ENCODE measurements around the gene TIGIT.
"Not testable (repeated sequence)": the region's sequence is repeated elsewhere in the genome, so short reads cannot be mapped to it uniquely, and the experiment has no call there.

TIGIT gene

DNA sequence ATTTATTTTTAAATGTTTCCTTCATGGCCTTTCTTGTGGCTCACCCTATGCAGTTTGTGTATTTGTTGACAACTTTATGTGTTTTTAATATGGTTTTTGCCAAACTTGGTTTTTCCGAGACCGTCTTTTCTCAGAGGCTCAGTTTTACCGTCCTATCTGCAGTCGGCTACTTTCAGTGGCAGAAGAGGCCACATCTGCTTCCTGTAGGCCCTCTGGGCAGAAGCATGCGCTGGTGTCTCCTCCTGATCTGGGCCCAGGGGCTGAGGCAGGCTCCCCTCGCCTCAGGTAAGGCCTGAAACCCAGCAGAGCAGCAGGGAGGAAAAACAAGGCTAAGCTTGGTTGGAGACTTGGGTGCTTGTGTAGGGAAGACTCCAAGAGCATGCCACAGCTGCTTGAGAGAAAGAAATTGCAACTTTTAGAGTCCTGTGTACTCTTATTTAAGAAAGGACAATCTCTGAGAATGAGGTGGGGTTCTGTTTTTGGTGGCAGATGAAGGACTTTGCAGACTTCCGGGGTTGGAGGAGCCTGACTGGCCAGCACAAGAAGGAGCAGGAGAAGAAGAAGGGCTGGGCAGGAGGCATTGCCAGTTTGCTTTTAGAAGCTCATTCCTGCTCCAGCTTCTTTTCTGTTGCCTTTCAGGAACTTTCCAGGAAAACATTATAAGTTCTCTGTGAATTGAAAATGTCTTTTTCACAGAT, at the start of gene TIGIT:
TSS of gene TIGIT (plus strand) at position 191 of the 698 bp plus-strand sequence. CDS start at position 225, 34 bp downstream.
- peaks cover 12% of the 10 kb centered on the region for H3K4me1 Mint-ChIP-seq (ENCODE audit: low read depth)
- H3K27me3 Mint-ChIP-seq = no peaks in the 10 kb centered on the region
- intact Hi-C loops (cut with micrococcal nuclease) = loop anchor here (5.0 kb wide), 2 partner anchors 123 to 1398 kb away; no protein-coding TSS in a partner anchor
- H3K27ac Mint-ChIP-seq = no peak within 1 kb of the TSS
- H3K4me3 Mint-ChIP-seq = no peak within 1 kb of the TSS
- no peaks in the 10 kb centered on the region for H3K9me3 Mint-ChIP-seq
- H3K36me3 Mint-ChIP-seq (ENCODE audit: low read depth) = no peaks in the 10 kb centered on the region

DNA sequence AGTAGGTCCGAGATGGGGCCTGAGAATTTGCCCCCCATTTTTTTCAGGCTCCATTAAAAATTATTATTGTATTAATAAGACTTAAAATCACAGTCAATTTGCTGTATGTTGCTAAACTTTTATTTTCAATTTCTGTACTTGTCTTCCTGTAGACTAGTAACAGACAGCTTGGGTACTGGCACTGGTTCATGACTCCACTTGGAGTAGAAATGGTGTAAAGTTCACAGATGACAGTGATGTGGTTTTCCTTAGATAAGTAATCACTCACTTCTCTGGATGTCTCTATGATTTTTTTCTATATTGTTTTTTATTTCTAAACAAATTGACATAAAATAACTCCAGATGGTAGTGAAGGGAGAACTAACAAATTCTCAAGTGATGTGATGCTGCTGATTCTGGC, 40.9 kb upstream of the TIGIT start:
- Mint-ChIP-seq H3K36me3 (ENCODE audit: low read depth) (no peaks in the 10 kb centered on the region), H3K27ac (no peak overlapping the region)

DNA sequence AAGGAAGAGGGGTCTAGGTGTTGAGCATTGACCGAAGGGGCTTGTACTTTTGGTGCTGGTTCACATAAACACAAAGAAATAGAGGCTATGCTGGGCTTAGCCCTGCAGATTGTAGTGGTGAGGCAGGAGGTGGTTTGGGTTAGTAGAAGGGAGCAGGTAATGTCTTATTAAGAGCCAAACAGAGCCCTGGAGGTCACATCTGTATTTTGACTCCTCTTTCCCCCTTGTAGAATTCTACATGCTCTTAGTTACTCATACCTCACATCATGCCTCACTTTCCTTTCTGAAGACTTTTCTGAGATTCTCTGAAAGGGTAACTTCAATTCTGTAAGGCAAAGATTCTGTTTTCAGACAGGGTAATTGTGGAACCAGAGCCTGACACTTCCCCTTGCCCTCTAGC, 40.3 kb upstream of the TIGIT start:
- no peak overlapping the region for H3K27ac Mint-ChIP-seq

More for the DNA sequence above, 40.9 kb upstream of the TIGIT start:
- intact Hi-C loops (cut with micrococcal nuclease) = no loop called here
- peaks cover under 1% of the 10 kb centered on the region for H3K9me3 Mint-ChIP-seq
- H3K4me1 Mint-ChIP-seq (ENCODE audit: low read depth) = no peaks in the 10 kb centered on the region
- H3K27me3 Mint-ChIP-seq = no peaks in the 10 kb centered on the region
- no peak overlapping the region for H3K4me3 Mint-ChIP-seq

DNA sequence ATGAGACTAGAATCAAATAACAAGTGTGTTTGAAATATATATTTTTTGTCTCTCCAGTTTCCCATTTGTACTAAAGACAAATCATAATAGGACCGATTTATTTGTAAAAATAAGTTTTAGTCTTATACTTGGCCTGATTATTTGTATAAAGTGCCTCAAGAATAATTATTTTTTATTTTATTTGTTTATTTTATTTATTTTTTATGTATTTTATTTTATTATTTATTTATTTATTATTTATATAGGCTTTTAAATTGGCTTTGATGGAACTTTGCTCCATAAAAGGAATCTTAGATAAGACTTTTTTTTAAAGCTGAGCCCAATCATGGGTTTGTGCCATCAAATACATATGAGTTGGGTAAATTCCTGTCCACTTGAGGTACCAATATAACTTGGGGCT, 34.3 kb upstream of the TIGIT start:
- Mint-ChIP-seq H3K9me3 (peaks cover 8% of the 10 kb centered on the region), H3K27me3 (no peaks in the 10 kb centered on the region), H3K4me3 (no peak overlapping the region), H3K36me3 (ENCODE audit: low read depth) (no peaks in the 10 kb centered on the region), H3K27ac (no peak overlapping the region), H3K4me1 (ENCODE audit: low read depth) (no peaks in the 10 kb centered on the region)
- intact Hi-C loops (cut with micrococcal nuclease) = no loop called here

More for the DNA sequence above, 40.3 kb upstream of the TIGIT start:
- Mint-ChIP-seq H3K36me3 (ENCODE audit: low read depth) (no peaks in the 10 kb centered on the region), H3K9me3 (peaks cover 3% of the 10 kb centered on the region), H3K4me1 (ENCODE audit: low read depth) (no peaks in the 10 kb centered on the region), H3K27me3 (no peaks in the 10 kb centered on the region), H3K4me3 (no peak overlapping the region)
- intact Hi-C loops (cut with micrococcal nuclease) = no loop called here

DNA sequence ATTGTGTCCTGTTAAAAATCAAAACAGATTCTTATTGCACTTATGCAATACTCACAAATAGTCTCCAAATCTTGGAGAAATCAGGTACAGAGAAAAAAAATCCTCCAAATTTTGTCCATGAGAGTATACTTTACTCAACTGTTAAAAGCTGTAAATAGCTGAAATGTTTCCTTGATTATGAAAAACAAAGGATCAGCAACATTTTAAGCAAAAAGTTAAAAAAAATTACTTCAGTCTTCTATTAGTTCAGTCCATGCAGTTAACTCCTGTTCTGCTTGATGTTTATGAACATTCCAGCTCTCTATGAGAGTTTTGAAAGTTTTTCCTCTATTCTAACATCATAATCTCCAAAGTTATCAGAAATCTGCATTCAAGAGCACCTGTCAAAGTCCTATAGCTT, 33.7 kb upstream of the TIGIT start:
- H3K9me3 Mint-ChIP-seq = peaks cover 8% of the 10 kb centered on the region

DNA sequence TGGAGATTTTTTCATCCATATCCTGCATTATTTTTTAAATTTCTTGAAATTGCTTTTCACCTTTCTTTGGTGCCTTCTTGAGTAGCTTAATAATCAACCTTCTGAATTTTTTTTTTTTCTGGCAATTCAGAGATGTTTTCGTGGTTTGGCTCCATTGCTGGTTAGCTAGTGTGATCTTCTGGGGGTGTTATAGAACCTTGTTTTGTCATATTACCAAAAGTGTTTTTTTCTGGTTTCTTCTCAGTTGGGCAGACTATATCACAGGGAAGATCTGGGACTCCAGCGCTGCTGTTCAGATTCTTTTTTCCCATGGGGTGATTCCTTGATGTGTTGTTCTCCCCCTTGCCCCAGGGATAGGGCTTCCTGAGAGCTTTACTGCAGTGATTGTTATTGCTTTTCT, 23.8 kb upstream of the TIGIT start:
- H3K27me3 Mint-ChIP-seq = no peaks in the 10 kb centered on the region

More for the DNA sequence above, 33.7 kb upstream of the TIGIT start:
- Mint-ChIP-seq H3K4me3 (no peak overlapping the region), H3K36me3 (ENCODE audit: low read depth) (no peaks in the 10 kb centered on the region), H3K27me3 (no peaks in the 10 kb centered on the region), H3K4me1 (ENCODE audit: low read depth) (no peaks in the 10 kb centered on the region), H3K27ac (no peak overlapping the region)
- intact Hi-C loops (cut with micrococcal nuclease) = no loop called here

DNA sequence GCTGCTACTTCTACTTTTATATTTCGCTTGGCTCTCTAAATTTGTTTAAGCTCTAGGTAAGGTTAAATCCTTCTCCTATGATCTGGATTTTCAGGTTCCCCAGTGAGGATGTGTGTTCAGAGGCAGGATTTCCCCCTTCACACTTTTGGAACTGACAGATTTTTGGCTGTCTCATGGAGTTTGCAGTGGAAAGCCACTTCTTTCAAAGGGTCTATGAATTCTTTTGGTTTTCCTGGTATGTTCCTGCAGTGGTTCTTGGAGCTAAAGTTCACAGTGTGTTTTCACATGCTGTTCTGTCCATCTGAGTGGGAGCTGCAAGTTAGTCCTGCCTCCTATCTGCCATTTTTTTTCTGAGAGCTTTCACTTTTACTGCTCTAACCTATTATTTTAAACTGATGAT, 21.6 kb upstream of the TIGIT start:
- no peak overlapping the region for H3K27ac Mint-ChIP-seq
- H3K9me3 Mint-ChIP-seq = peaks cover 16% of the 10 kb centered on the region
- intact Hi-C loops (cut with micrococcal nuclease) = no loop called here
- H3K27me3 Mint-ChIP-seq = no peaks in the 10 kb centered on the region
- H3K4me1 Mint-ChIP-seq (ENCODE audit: low read depth) = no peaks in the 10 kb centered on the region
- H3K36me3 Mint-ChIP-seq (ENCODE audit: low read depth) = no peaks in the 10 kb centered on the region
- H3K4me3 Mint-ChIP-seq = no peak overlapping the region

More for the DNA sequence above, 23.8 kb upstream of the TIGIT start:
- Mint-ChIP-seq H3K9me3 (peaks cover 23% of the 10 kb centered on the region), H3K36me3 (ENCODE audit: low read depth) (no peaks in the 10 kb centered on the region), H3K4me1 (ENCODE audit: low read depth) (no peaks in the 10 kb centered on the region), H3K27ac (no peak overlapping the region), H3K4me3 (no peak overlapping the region)
- intact Hi-C loops (cut with micrococcal nuclease) = no loop called here

DNA sequence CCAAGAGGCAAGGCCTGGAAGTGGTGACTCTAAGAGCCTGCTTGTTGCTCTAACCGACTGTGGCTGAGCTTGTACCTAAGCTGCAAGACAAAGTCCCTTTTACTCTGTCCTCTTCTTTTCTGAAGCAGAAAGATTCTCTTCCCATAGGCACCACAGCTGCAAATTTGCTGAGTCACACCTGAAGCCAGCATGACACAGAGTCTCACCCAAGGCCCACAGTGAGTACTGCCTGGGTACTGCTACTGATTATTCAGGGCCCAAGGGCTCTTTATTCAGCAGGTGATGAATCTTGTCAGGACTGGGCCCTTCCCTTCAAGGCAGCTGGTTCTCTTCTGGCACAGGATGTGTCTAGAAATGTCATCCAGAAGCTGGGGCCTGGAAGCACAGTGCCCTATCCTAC, 18.9 kb upstream of the TIGIT start:
- Mint-ChIP-seq H3K9me3 (peaks cover 4% of the 10 kb centered on the region), H3K27ac (no peak overlapping the region), H3K4me3 (no peak overlapping the region), H3K36me3 (ENCODE audit: low read depth) (no peaks in the 10 kb centered on the region), H3K27me3 (no peaks in the 10 kb centered on the region), H3K4me1 (ENCODE audit: low read depth) (no peaks in the 10 kb centered on the region)
- intact Hi-C loops (cut with micrococcal nuclease) = no loop called here

DNA sequence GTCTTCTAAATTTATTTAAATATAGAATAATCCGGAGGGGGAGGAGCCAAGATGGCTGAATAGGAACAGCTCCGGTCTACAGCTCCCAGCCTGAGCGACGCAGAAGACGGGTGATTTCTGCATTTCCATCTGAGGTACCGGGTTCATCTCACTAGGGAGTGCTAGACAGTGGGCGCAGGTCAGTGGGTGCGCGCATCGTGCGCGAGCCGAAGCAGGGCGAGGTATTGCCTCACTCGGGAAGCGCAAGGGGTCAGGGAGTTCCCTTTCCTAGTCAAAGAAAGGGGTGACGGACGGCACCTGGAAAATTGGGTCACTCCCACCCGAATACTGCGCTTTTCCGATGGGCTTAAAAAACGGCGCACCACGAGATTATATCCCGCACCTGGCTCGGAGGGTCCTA, 17.0 kb upstream of the TIGIT start:
- H3K9me3 Mint-ChIP-seq; H3K4me1 Mint-ChIP-seq (ENCODE audit: low read depth): not testable (repeated sequence)

DNA sequence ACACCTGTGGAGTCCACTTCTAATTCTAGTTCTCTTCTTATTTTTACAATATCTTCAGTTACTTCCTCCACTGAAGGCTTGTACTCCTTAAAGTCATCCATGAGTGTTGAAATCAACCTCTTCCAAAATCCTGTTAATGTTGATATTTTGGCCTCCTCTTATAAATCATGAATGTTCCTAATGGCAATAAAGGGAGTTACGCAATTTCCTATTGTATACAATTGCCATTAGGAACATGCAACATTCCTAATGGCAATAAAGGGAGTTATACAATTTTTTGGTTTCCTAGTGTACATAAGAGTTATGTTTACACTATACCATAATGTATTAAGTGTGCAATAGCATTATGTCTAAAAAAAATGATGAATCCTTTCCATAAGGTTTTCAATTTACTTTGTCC, 9.2 kb upstream of the TIGIT start:
- Mint-ChIP-seq H3K4me3 (no peak overlapping the region), H3K4me1 (ENCODE audit: low read depth) (no peaks in the 10 kb centered on the region), H3K9me3 (no peaks in the 10 kb centered on the region), H3K27me3 (no peaks in the 10 kb centered on the region), H3K36me3 (ENCODE audit: low read depth) (no peaks in the 10 kb centered on the region), H3K27ac (no peak overlapping the region)
- intact Hi-C loops (cut with micrococcal nuclease) = no loop called here

More for the DNA sequence above, 17.0 kb upstream of the TIGIT start:
- H3K27me3 Mint-ChIP-seq; H3K4me3 Mint-ChIP-seq; H3K36me3 Mint-ChIP-seq (ENCODE audit: low read depth); H3K27ac Mint-ChIP-seq; intact Hi-C loops (cut with micrococcal nuclease): not testable (repeated sequence)

DNA sequence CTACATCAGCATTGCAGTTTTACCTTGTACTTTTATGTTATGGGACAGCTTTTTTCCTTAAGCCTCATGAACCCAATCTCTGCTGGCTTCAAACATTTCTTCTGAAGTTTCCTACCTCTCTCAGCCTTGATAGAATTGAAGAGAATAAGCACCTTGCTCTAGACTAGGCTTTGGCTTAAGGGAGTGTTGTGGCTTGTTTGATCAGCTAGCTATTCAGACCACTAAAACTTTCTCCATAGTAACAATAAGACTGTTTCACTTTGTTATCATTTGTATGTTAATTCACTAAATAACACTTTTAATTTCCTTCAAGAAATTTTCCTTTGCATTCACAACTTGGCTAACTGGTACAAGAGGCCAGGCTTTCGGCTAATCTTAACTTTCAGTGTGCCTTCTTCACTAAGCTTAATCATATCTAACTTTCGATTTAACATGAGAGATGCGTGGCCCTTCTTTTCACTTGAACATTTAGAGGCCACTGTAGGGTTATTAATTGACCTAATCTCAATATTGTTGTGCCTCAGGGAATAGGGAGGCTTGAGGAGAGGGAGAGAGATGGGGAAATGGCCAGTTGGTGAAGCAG, 8.1 kb upstream of the TIGIT start:
- no peaks in the 10 kb centered on the region for H3K27me3 Mint-ChIP-seq
- H3K27ac Mint-ChIP-seq = no peak overlapping the region
- no peaks in the 10 kb centered on the region for H3K36me3 Mint-ChIP-seq (ENCODE audit: low read depth)
- peaks cover under 1% of the 10 kb centered on the region for H3K4me1 Mint-ChIP-seq (ENCODE audit: low read depth)
- H3K9me3 Mint-ChIP-seq = no peaks in the 10 kb centered on the region
- H3K4me3 Mint-ChIP-seq = no peak overlapping the region
- intact Hi-C loops (cut with micrococcal nuclease) = no loop called here

DNA sequence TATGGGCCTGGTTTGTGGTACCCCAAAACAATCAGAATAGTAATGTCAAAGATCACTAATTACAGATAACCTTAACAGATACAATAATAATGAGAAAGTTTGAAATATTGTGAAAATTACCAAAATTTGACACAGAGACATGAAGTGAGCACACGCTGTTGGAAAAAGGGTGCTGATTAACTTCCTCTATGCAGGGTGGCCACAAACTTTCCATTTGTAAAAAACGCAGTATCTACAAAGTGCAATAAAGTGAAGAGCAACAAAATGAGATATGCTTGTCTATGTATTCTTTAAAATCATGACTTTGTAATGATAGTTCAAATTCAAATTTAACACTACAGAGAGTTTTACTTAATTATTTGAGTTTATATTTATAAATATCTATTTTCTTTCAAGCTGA, 7.6 kb upstream of the TIGIT start:
- Mint-ChIP-seq H3K27ac (no peak overlapping the region), H3K4me1 (ENCODE audit: low read depth) (peaks cover 5% of the 10 kb centered on the region), H3K4me3 (no peak overlapping the region), H3K9me3 (no peaks in the 10 kb centered on the region), H3K36me3 (ENCODE audit: low read depth) (no peaks in the 10 kb centered on the region), H3K27me3 (no peaks in the 10 kb centered on the region)
- intact Hi-C loops (cut with micrococcal nuclease) = no loop called here

DNA sequence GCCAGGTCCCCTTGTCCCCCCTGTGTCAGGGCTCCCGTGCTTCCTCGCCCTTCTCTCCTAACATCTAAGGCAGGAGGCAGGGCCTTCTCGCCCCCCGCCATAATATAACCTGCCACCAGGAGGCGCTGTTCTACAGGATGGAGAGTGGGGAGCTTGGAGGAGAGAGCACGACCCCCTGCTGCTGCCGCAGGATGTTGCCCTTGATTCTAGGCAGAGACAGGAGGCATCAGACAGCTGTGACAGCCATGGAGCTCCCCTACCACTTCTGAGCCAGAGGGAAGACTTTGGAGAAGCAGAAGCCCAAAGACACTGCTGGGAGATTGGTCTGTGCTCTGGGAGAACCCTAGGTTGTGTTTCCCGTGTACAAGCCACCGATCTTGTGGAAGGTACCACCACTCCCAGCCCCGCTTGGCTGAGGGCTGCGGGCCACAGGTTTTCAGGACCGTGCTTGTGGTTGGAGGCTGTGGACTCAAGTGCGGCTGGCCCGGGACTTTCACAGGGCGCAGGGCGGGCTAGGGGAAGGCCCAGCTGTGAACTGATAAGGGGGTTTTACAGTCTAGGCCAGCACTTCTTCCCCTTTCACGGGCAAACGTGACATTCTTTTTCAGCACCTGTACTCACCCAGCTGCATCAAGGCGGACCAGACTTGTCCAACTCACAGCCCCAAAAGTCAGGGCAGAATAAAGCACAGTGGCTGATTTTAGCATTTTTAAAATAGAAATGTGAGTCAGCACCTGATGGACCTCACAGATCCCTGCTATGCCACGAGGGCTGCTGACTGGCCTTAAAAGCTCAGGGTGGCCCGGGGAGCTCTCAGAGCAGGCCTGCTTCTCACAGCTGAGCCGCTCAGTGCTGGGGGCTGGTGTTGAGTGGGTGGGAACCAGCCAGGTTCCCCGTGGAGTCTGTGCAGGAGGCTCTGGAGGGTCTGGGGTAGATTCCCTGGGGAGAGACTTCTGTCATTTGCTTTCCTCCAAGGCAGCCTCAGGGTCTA, 2.6 kb upstream of the TIGIT start:
- Mint-ChIP-seq H3K36me3 (ENCODE audit: low read depth) (no peaks in the 10 kb centered on the region), H3K4me3 (no peak overlapping the region), H3K9me3 (no peaks in the 10 kb centered on the region), H3K27ac (no peak overlapping the region), H3K27me3 (no peaks in the 10 kb centered on the region), H3K4me1 (ENCODE audit: low read depth) (peaks cover 6% of the 10 kb centered on the region)
- intact Hi-C loops (cut with micrococcal nuclease) = loop anchor here (5.0 kb wide), 2 partner anchors 126 to 1401 kb away; no protein-coding TSS in a partner anchor
